ENCODE results near the gene SDC4. TPM values are rescaled to one million over a fixed set of nuclear protein-coding genes. Genes with fewer than 3 reads are reported as not detected.

SDC4 gene
- total RNA-seq, 1 experiment from 2014 or later: 114 TPM

DNA sequence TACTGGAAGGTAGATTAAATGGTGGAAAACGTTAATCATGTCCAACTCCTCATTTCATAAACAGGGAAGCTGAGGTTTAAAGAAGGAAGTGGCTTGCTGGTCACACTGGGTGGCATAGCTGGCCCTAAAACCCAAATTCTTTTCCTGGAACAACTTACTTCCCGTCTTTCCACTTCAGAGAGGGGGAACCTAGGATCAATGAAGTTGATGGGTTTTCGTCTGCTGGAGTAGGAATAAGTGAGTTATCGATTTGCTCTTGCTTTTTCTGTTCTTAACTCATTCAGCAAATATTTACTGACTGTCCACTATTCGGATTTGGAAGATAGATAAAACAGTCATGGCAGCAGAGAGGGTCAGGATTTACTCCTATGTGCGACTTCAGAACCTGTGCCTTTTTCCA lies 13.6 kb upstream of the SDC4 start:
- BruUV-seq (replicated peaks): no TSS peak
- POLR2A ChIA-PET (ENCODE audit: unreplicated experiment): interaction anchor here (2.3 kb wide), 1 partner anchor 14 kb away, joined by 13 read pairs; the partner anchor contains the start of gene SDC4

DNA sequence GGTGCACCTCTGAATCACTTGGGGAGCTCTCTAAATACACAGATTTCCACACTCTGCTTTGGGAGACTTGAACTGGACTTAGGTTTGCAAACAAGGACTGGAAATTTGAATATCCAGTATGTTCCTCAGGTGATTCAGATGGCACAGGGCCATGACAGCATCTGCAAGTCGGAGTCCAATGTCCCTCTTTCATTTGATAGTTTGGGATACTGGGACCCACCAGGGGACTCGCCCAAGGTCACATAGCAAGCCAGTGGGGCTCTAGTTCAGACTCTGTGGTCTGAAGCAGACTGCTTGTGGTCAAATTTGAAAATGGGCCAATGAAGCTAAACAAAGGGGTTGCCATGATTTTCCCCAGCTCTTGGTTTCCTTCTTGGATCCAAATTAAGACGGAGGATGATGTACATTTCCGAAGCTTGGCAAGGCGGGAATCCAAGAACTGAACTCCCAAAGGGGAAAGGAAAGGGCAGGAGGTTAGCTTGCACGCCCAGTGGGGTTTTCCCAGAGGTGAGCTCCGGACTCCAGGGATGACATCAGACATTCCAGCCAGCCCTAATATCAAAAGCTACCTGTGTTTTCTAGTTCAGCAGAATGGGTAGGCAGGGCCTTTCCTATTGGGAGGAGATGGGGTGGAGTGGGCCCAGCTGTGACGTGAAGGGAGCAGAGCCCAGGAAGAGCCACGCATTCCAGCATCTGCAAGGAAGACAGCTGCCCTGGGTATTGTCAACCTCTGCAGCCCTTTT lies 11.4 kb upstream of the SDC4 start:
- CTCF ChIA-PET: interaction anchor here (0.5 to 1.0 kb wide), 4 partner anchors 15 to 439 kb away, joined by 3 to 9 read pairs (median 4); no protein-coding TSS in a partner anchor
- Histone ChIP-seq H3K9me2 (ENCODE audit: insufficient read depth) (no peaks in the 10 kb centered on the region), H3K4me3 (no peak overlapping the region), H3K27ac (no peak overlapping the region), H3K9me3 (ENCODE audit: insufficient read depth, low read depth) (no peaks in the 10 kb centered on the region), H2AFZ (no peak overlapping the region), H3K27me3 (ENCODE audit: insufficient read depth, low read depth) (no peaks in the 10 kb centered on the region), H4K20me1 (ENCODE audit: insufficient read depth) (peaks cover 7% of the 10 kb centered on the region; the same call in 1 of the 2 replicates), H3K36me3 (ENCODE audit: low read depth) (no peaks in the 10 kb centered on the region), H3K79me2 (ENCODE audit: low read depth) (peaks cover 10% of the 10 kb centered on the region), H3K4me1 (replicated peaks; ENCODE audit: insufficient read depth) (peaks cover 62% of the 10 kb centered on the region), H3F3A (ENCODE audit: insufficient read depth, low read depth) (peaks cover 39% of the 10 kb centered on the region), H3K4me2 (peak overlapping the region; percentile 2; the same call in 1 of the 2 replicates)
- POLR2A ChIA-PET (ENCODE audit: unreplicated experiment): interaction anchor here (0.7 to 1.1 kb wide), 4 partner anchors 12 to 294 kb away, joined by 3 to 11 read pairs (median 6); no protein-coding TSS in a partner anchor
- TF ChIP-seq CTCF (conservative IDR thresholded peaks at IDR 0.05) (no peak), EZH2 (IDR thresholded peaks at IDR 0.05; ENCODE audit: low read depth) (no peak)
- BruUV-seq (replicated peaks): no TSS peak
- DNase-seq: peak in 1 of 2 experiments; percentile 61
- intact Hi-C loops (cut with micrococcal nuclease; ENCODE audit: unreplicated experiment): loop anchor here (5.0 kb wide), 1 partner anchor 78 kb away; no protein-coding TSS in a partner anchor

More for the DNA sequence above, 13.6 kb upstream of the SDC4 start:
- H3K36me3 ChIP-seq (ENCODE audit: low read depth): peaks cover 12% of the 10 kb centered on the region; the same call in 1 of the 2 replicates
- no peak overlapping the region for H2AFZ ChIP-seq
- no peaks in the 10 kb centered on the region for H3K9me3 ChIP-seq (ENCODE audit: insufficient read depth, low read depth)
- TF ChIP-seq CTCF (conservative IDR thresholded peaks at IDR 0.05): no peak
- TF ChIP-seq EZH2 (IDR thresholded peaks at IDR 0.05; ENCODE audit: low read depth): no peak
- H4K20me1 ChIP-seq (ENCODE audit: insufficient read depth): peaks cover 7% of the 10 kb centered on the region; the same call in 1 of the 2 replicates
- peaks cover 19% of the 10 kb centered on the region for H3F3A ChIP-seq (ENCODE audit: insufficient read depth, low read depth)
- H3K9me2 ChIP-seq (ENCODE audit: insufficient read depth): no peaks in the 10 kb centered on the region
- peaks cover 27% of the 10 kb centered on the region for H3K79me2 ChIP-seq (ENCODE audit: low read depth)
- CTCF ChIA-PET: interaction anchor here (0.8 to 1.5 kb wide), 2 partner anchors 18 to 57 kb away, joined by 3 to 4 read pairs; no protein-coding TSS in a partner anchor
- H3K4me1 ChIP-seq (replicated peaks; ENCODE audit: insufficient read depth): peaks cover 41% of the 10 kb centered on the region
- H3K27ac ChIP-seq: no peak overlapping the region
- no peak overlapping the region for H3K4me3 ChIP-seq
- no peak for DNase-seq
- no peaks in the 10 kb centered on the region for H3K27me3 ChIP-seq (ENCODE audit: insufficient read depth, low read depth)
- no peak overlapping the region for H3K4me2 ChIP-seq
- intact Hi-C loops (cut with micrococcal nuclease; ENCODE audit: unreplicated experiment): loop anchor here (2.0 to 5.0 kb wide), 3 partner anchors 17 to 76 kb away; no protein-coding TSS in a partner anchor

- H2AFZ ChIP-seq: no peak overlapping the region
- intact Hi-C loops (cut with micrococcal nuclease; ENCODE audit: unreplicated experiment): no loop called here
- POLR2A ChIA-PET (ENCODE audit: unreplicated experiment): interaction anchor here (0.7 kb wide), 1 partner anchor 293 kb away, joined by 3 read pairs; no protein-coding TSS in a partner anchor
These were observed 10.8 kb upstream of the SDC4 start for GRCh38 chr20:45359069-45359405.

More at GRCh38 chr20:45359069-45359405, 10.8 kb upstream of the SDC4 start:
- CTCF ChIA-PET: interaction anchor here (1.0 kb wide), 2 partner anchors 15 to 36 kb away, joined by 3 to 4 read pairs; no protein-coding TSS in a partner anchor
- no peaks in the 10 kb centered on the region for H3K9me3 ChIP-seq (ENCODE audit: insufficient read depth, low read depth)
- BruUV-seq (replicated peaks): no TSS peak
- H3K79me2 ChIP-seq (ENCODE audit: low read depth): peaks cover 7% of the 10 kb centered on the region
- H3K27me3 ChIP-seq (ENCODE audit: insufficient read depth, low read depth): no peaks in the 10 kb centered on the region
- no peaks in the 10 kb centered on the region for H3K36me3 ChIP-seq (ENCODE audit: low read depth)
- H3K9me2 ChIP-seq (ENCODE audit: insufficient read depth): no peaks in the 10 kb centered on the region
- H3F3A ChIP-seq (ENCODE audit: insufficient read depth, low read depth): peaks cover 39% of the 10 kb centered on the region
- peaks cover 60% of the 10 kb centered on the region for H3K4me1 ChIP-seq (replicated peaks; ENCODE audit: insufficient read depth)
- no peak overlapping the region for H3K4me2 ChIP-seq
- H3K27ac ChIP-seq: no peak overlapping the region
- peaks cover 5% of the 10 kb centered on the region; the same call in 1 of the 2 replicates for H4K20me1 ChIP-seq (ENCODE audit: insufficient read depth)
- no peak overlapping the region for H3K4me3 ChIP-seq
- DNase-seq: no peak
- TF ChIP-seq CTCF (conservative IDR thresholded peaks at IDR 0.05): no peak
- TF ChIP-seq EZH2 (IDR thresholded peaks at IDR 0.05; ENCODE audit: low read depth): no peak

Measured in PC-9 (cell line).